Measurements from ENCODE around the gene KLHL15.

The KLHL15 gene

GRCh38 chrX:23981222-23981621 is 45.8 kb downstream of the KLHL15 start:
- TF ChIP-seq CEBPB (IDR thresholded peaks at IDR 0.05) (no peak), ZBTB7A (IDR thresholded peaks at IDR 0.05; ENCODE audit: low read depth) (no peak), TAF1 (IDR thresholded peaks at IDR 0.05; ENCODE audit: low read depth) (no peak), YY1 (IDR thresholded peaks at IDR 0.05; ENCODE audit: low read depth) (no peak), RAD21 (IDR thresholded peaks at IDR 0.05; ENCODE audit: low read depth) (no peak), EGR1 (IDR thresholded peaks at IDR 0.05) (no peak), USF1 (IDR thresholded peaks at IDR 0.05) (no peak), TCF12 (IDR thresholded peaks at IDR 0.05; ENCODE audit: low read depth) (no peak), CREB1 (IDR thresholded peaks at IDR 0.05; ENCODE audit: low read depth) (no peak), MAX (IDR thresholded peaks at IDR 0.05) (no peak), TEAD4 (IDR thresholded peaks at IDR 0.05) (no peak), REST (IDR thresholded peaks at IDR 0.05; ENCODE audit: low read depth) (no peak), EP300 (IDR thresholded peaks at IDR 0.05; ENCODE audit: borderline replicate concordance) (no peak)

GRCh38 chrX:23980011-23980441 is 47.0 kb downstream of the KLHL15 start:
- TF ChIP-seq CEBPB (IDR thresholded peaks at IDR 0.05) (no peak), NFIC (IDR thresholded peaks at IDR 0.05) (no peak), FOXM1 (IDR thresholded peaks at IDR 0.05; ENCODE audit: borderline replicate concordance, low read depth) (no peak), ZBTB7A (IDR thresholded peaks at IDR 0.05; ENCODE audit: low read depth) (no peak), EP300 (IDR thresholded peaks at IDR 0.05; ENCODE audit: borderline replicate concordance) (no peak), EGR1 (IDR thresholded peaks at IDR 0.05) (no peak), YY1 (IDR thresholded peaks at IDR 0.05; ENCODE audit: low read depth) (no peak), USF1 (IDR thresholded peaks at IDR 0.05) (no peak), TAF1 (IDR thresholded peaks at IDR 0.05; ENCODE audit: low read depth) (no peak), CREB1 (IDR thresholded peaks at IDR 0.05; ENCODE audit: low read depth) (no peak), RAD21 (IDR thresholded peaks at IDR 0.05; ENCODE audit: low read depth) (no peak), TEAD4 (IDR thresholded peaks at IDR 0.05) (no peak), REST (IDR thresholded peaks at IDR 0.05; ENCODE audit: low read depth) (no peak), MAX (IDR thresholded peaks at IDR 0.05) (no peak)

GRCh38 chrX:23978491-23978890 is 48.5 kb downstream of the KLHL15 start:
- TF ChIP-seq TEAD4 (IDR thresholded peaks at IDR 0.05) (no peak), EGR1 (IDR thresholded peaks at IDR 0.05) (no peak), ZBTB7A (IDR thresholded peaks at IDR 0.05; ENCODE audit: low read depth) (no peak), EP300 (IDR thresholded peaks at IDR 0.05; ENCODE audit: borderline replicate concordance) (no peak), USF1 (IDR thresholded peaks at IDR 0.05) (no peak), TAF1 (IDR thresholded peaks at IDR 0.05; ENCODE audit: low read depth) (no peak), REST (IDR thresholded peaks at IDR 0.05; ENCODE audit: low read depth) (no peak), CEBPB (IDR thresholded peaks at IDR 0.05) (no peak)

- TF ChIP-seq CEBPB (IDR thresholded peaks at IDR 0.05) (no peak), EP300 (IDR thresholded peaks at IDR 0.05; ENCODE audit: borderline replicate concordance) (no peak), MAX (IDR thresholded peaks at IDR 0.05) (no peak), ZBTB7A (IDR thresholded peaks at IDR 0.05; ENCODE audit: low read depth) (no peak), EGR1 (IDR thresholded peaks at IDR 0.05) (no peak), FOXM1 (IDR thresholded peaks at IDR 0.05; ENCODE audit: borderline replicate concordance, low read depth) (no peak)
Observed at GRCh38 chrX:23964191-23964590, 62.8 kb downstream of the KLHL15 start.
